Endodermal cell (in vitro differentiated cells): ENCODE results near the gene NAA38. TPM values are rescaled to one million over a fixed set of nuclear protein-coding genes. Genes with fewer than 3 reads are reported as not detected.

Experiments used
- DNase-seq: peaks from one replicate; pipeline ENCODE4 v3.0.0-alpha.2; 2017
- H3K27ac ChIP-seq: 2 replicates; pipeline ENCODE4 v1.5.1; 2013; ENCODE audit warnings: mild to moderate bottlenecking, low read depth, low read length, moderate library complexity
- H3K27me3 ChIP-seq: 2 replicates; pipeline ENCODE4 v1.6.1; 2013; ENCODE audit warnings: mild to moderate bottlenecking, low read length, moderate library complexity; ENCODE audit not compliant: insufficient read depth, control insufficient read depth, poor library complexity, severe bottlenecking
- H3K36me3 ChIP-seq: 2 replicates; pipeline ENCODE4 v1.7.0; 2013; ENCODE audit warnings: mild to moderate bottlenecking, low read length, moderate library complexity; ENCODE audit not compliant: control insufficient read depth, insufficient read depth
- H3K4me1 ChIP-seq: one replicate; pipeline ENCODE4 v1.7.0; 2013; ENCODE audit warnings: low read length; ENCODE audit not compliant: control insufficient read depth, insufficient read depth
- H3K4me3 ChIP-seq: 2 replicates; pipeline ENCODE4 v1.5.1; 2013; ENCODE audit warnings: mild to moderate bottlenecking, low read length, moderate library complexity
- H3K9ac ChIP-seq: 2 replicates; pipeline ENCODE4 v1.6.1; 2013; ENCODE audit warnings: mild to moderate bottlenecking, low read length, moderate library complexity; ENCODE audit not compliant: poor library complexity, severe bottlenecking; ENCODE audit errors: extremely low read depth
- H3K9me3 ChIP-seq: 2 replicates; pipeline ENCODE4 v1.6.1; 2013; ENCODE audit warnings: mild to moderate bottlenecking, low read length, moderate library complexity; ENCODE audit not compliant: control insufficient read depth
- H3K27ac Mint-ChIP-seq: 2 replicates; pipeline ENCODE4 v1.8.0; 2020; ENCODE audit warnings: mixed read lengths
- H3K27me3 Mint-ChIP-seq: 2 replicates; pipeline ENCODE4 v1.8.0; 2021; ENCODE audit warnings: mild to moderate bottlenecking, mixed read lengths; ENCODE audit not compliant: insufficient read depth
- H3K36me3 Mint-ChIP-seq: 2 replicates; pipeline ENCODE4 v1.8.0; 2020; ENCODE audit warnings: low read depth, mixed read lengths
- H3K4me1 Mint-ChIP-seq: 2 replicates; pipeline ENCODE4 v1.8.0; 2020; ENCODE audit warnings: mixed read lengths
- H3K4me3 Mint-ChIP-seq: 2 replicates; pipeline ENCODE4 v1.8.0; 2020; ENCODE audit warnings: mild to moderate bottlenecking, moderate library complexity, mixed read lengths
- H3K9me3 Mint-ChIP-seq: 2 replicates; pipeline ENCODE4 v1.8.0; 2020; ENCODE audit warnings: mild to moderate bottlenecking, mixed read lengths
- CTCF ChIP-seq: fragments of 200-600 bp; sonication (generic); conservative IDR thresholded peaks from 2 replicates; pipeline ENCODE4 v1.5.0; 2021; ENCODE audit warnings: antibody characterized with exemption, mild to moderate bottlenecking
- WGBS, 2 experiments: methylation state at CpG; one replicate each; pipeline versions ENCODE4 v1.1.5 to v1.1.7; 2013; ENCODE audit warnings: missing lambda C conversion rate in 2 of 2, mixed read lengths in 1 of 2; ENCODE audit not compliant: insufficient coverage in 1 of 2, insufficient read length in 1 of 2; 5-methylcytosine and 5-hydroxymethylcytosine counted together
- total RNA-seq, 2 donors: library from RNA; stranded (reverse); fragmentation: NEBNext Ultra II Directional in 1 of 2; extraction: Animal tissue kit (Norgen Biotek cat#: 25700) in 1 of 2; gene quantifications; 2 replicates in 1 of 2; 3 replicates in 1 of 2; pipeline ENCODE4 v1.2.1, GENCODE V29; 2021

Gene NAA38
- total RNA-seq, 2 donors from 2014 or later, result 38.9 to 44.8 TPM

- H3K9ac ChIP-seq, result peak overlapping the region; percentile 83
- H3K4me3 ChIP-seq, result peak overlapping the region; percentile 93
- Mint-ChIP-seq H3K36me3 (peaks cover 17% of the 10 kb centered on the region), H3K4me1 (peaks cover 22% of the 10 kb centered on the region), H3K9me3 (no peaks in the 10 kb centered on the region), H3K27me3 (peaks cover 18% of the 10 kb centered on the region), H3K4me3 (no peak overlapping the region), H3K27ac (no peak overlapping the region)
- no peak for DNase-seq
- no peaks in the 10 kb centered on the region for H3K4me1 ChIP-seq
- H3K36me3 ChIP-seq, result peaks cover 37% of the 10 kb centered on the region
- no peak for TF ChIP-seq CTCF
- H3K9me3 ChIP-seq, result no peaks in the 10 kb centered on the region
- 91 to 98% methylated on average over 5 to 7 of the region's 8 CpGs for whole genome bisulfite sequencing, 2 experiments
- no peaks in the 10 kb centered on the region for H3K27me3 ChIP-seq
- no peak overlapping the region for H3K27ac ChIP-seq
These were observed 1.7 kb upstream of the NAA38 start for GRCh38 chr17:7859028-7859427.

- DNase-seq, result peak; percentile 91
- Mint-ChIP-seq H3K4me3 (no peak overlapping the region), H3K36me3 (peaks cover 21% of the 10 kb centered on the region), H3K9me3 (no peaks in the 10 kb centered on the region), H3K27me3 (peaks cover 23% of the 10 kb centered on the region), H3K27ac (no peak overlapping the region), H3K4me1 (peaks cover 21% of the 10 kb centered on the region)
- H3K36me3 ChIP-seq, result peaks cover 33% of the 10 kb centered on the region
- H3K9ac ChIP-seq, result peak overlapping the region; percentile 83
- no peaks in the 10 kb centered on the region for H3K27me3 ChIP-seq
- no peaks in the 10 kb centered on the region for H3K4me1 ChIP-seq
- H3K9me3 ChIP-seq, result no peaks in the 10 kb centered on the region
- peak overlapping the region; percentile 93 for H3K4me3 ChIP-seq
- no peak overlapping the region for H3K27ac ChIP-seq
- TF ChIP-seq CTCF, result peak; percentile 70
- WGBS, 2 experiments, result 9 to 18% methylated on average over 5 to 20 of the region's 20 CpGs
These were observed 1.1 kb upstream of the NAA38 start for GRCh38 chr17:7858522-7858810.

- TF ChIP-seq CTCF, result no peak
- no peaks in the 10 kb centered on the region for H3K4me1 ChIP-seq
- DNase-seq, result peak; percentile 97
- peak within 1 kb of the TSS; percentile 96 for H3K27ac ChIP-seq
- H3K27me3 ChIP-seq, result no peaks in the 10 kb centered on the region
- peaks cover 36% of the 10 kb centered on the region for H3K36me3 ChIP-seq
- H3K4me1 Mint-ChIP-seq, result peaks cover 16% of the 10 kb centered on the region
- H3K9me3 Mint-ChIP-seq, result no peaks in the 10 kb centered on the region
- WGBS, 2 experiments, result 2 to 4% methylated on average over 30 to 48 of the region's 48 CpGs
- H3K36me3 Mint-ChIP-seq, result peaks cover 24% of the 10 kb centered on the region
- H3K27ac Mint-ChIP-seq, result no peak within 1 kb of the TSS
- no peaks in the 10 kb centered on the region for H3K9me3 ChIP-seq
- H3K27me3 Mint-ChIP-seq, result peaks cover 25% of the 10 kb centered on the region
- H3K4me3 Mint-ChIP-seq, result no peak within 1 kb of the TSS
- peak within 1 kb of the TSS; percentile 93 for H3K4me3 ChIP-seq
- H3K9ac ChIP-seq, result peak within 1 kb of the TSS; percentile 83
These were observed 558 bp upstream of the NAA38 start, which contains the start of gene CYB5D1 for GRCh38 chr17:7857713-7858521. CYB5D1 (plus strand) TSS chr17:7858003; CDS start chr17:7858135, 132 bp downstream.
